ENCODE data around the gene SP2.
"Not testable (repeated sequence)": the region's sequence is repeated elsewhere in the genome, so short reads cannot be mapped to it uniquely, and the experiment has no call there.

SP2 gene

GRCh38 chr17:47915776-47916398 is 19.9 kb downstream of the SP2 start:
- Mint-ChIP-seq H3K36me3 (ENCODE audit: low read depth) (peaks cover 45% of the 10 kb centered on the region), H3K27me3 (no peaks in the 10 kb centered on the region), H3K9me3 (no peaks in the 10 kb centered on the region), H3K27ac (peak overlapping the region; percentile 45), H3K4me1 (ENCODE audit: low read depth) (peaks cover 17% of the 10 kb centered on the region), H3K4me3 (no peak overlapping the region)
- no peak for DNase-seq

- Mint-ChIP-seq H3K4me3 (no peak overlapping the region), H3K27me3 (no peaks in the 10 kb centered on the region), H3K4me1 (ENCODE audit: low read depth) (peaks cover 17% of the 10 kb centered on the region), H3K36me3 (ENCODE audit: low read depth) (peaks cover 51% of the 10 kb centered on the region), H3K27ac (no peak overlapping the region), H3K9me3 (no peaks in the 10 kb centered on the region)
- no peak for DNase-seq
Measured at GRCh38 chr17:47916489-47917208, 20.6 kb downstream of the SP2 start.

GRCh38 chr17:47917581-47917980 is 21.5 kb downstream of the SP2 start:
- H3K4me3 Mint-ChIP-seq, result no peak overlapping the region
- no peaks in the 10 kb centered on the region for H3K27me3 Mint-ChIP-seq
- no peaks in the 10 kb centered on the region for H3K9me3 Mint-ChIP-seq
- no peak overlapping the region for H3K27ac Mint-ChIP-seq
- DNase-seq, result no peak
- H3K36me3 Mint-ChIP-seq (ENCODE audit: low read depth), result peaks cover 59% of the 10 kb centered on the region
- H3K4me1 Mint-ChIP-seq (ENCODE audit: low read depth), result peaks cover 14% of the 10 kb centered on the region

DNA sequence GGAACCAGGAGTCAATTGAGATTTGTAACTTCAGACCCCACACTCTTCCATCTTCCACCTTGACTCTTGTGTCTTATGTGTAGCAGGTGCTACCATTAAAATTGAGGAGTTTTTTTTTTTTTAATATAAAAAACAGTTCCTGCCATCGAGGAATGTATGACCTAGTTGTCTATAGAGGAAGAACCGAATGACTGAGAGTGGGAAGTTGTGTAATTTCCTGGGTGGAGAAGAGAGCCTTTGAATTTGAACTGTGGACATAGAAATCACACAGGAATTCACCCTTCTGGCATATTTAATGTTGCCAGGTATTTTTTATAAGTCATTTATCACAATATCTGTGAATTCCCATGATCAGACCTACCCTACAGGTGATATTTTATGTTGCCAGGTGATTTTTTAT is 22.0 kb downstream of the SP2 start:
- H3K9me3 Mint-ChIP-seq, result no peaks in the 10 kb centered on the region
- peak overlapping the region; percentile 68 for H3K27ac Mint-ChIP-seq
- H3K36me3 Mint-ChIP-seq (ENCODE audit: low read depth), result peaks cover 63% of the 10 kb centered on the region
- H3K27me3 Mint-ChIP-seq, result no peaks in the 10 kb centered on the region
- no peak overlapping the region for H3K4me3 Mint-ChIP-seq
- no peak for DNase-seq
- peaks cover 14% of the 10 kb centered on the region for H3K4me1 Mint-ChIP-seq (ENCODE audit: low read depth)

DNA sequence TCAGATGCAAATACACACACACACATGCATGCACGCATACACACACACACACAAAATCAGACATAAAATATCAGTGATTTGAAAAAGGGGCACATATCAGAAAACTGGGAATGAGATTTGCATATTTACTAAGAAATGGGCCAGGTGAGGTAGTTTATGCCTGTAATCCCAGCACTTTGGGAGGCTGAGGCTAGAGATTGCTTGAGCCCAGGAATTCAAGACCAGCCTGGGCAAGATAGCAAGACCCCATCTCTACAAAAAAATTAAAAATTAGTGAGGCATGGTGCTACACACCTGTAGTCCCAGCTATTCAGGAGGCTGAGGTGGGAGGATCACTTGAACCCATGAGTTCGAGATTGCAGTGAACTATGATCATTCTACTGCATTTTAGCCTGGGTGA is 23.0 kb downstream of the SP2 start:
- Mint-ChIP-seq H3K9me3 (no peaks in the 10 kb centered on the region), H3K4me3 (no peak overlapping the region), H3K27me3 (no peaks in the 10 kb centered on the region), H3K27ac (no peak overlapping the region), H3K36me3 (ENCODE audit: low read depth) (peaks cover 73% of the 10 kb centered on the region), H3K4me1 (ENCODE audit: low read depth) (peaks cover 14% of the 10 kb centered on the region)
- DNase-seq, result no peak

GRCh38 chr17:47919889-47920288 is 23.9 kb downstream of the SP2 start:
- H3K9me3 Mint-ChIP-seq, DNase-seq, H3K27ac Mint-ChIP-seq, H3K4me3 Mint-ChIP-seq, H3K27me3 Mint-ChIP-seq: not testable (repeated sequence)
- Mint-ChIP-seq H3K4me1 (ENCODE audit: low read depth) (peaks cover 14% of the 10 kb centered on the region), H3K36me3 (ENCODE audit: low read depth) (peaks cover 77% of the 10 kb centered on the region)

DNA sequence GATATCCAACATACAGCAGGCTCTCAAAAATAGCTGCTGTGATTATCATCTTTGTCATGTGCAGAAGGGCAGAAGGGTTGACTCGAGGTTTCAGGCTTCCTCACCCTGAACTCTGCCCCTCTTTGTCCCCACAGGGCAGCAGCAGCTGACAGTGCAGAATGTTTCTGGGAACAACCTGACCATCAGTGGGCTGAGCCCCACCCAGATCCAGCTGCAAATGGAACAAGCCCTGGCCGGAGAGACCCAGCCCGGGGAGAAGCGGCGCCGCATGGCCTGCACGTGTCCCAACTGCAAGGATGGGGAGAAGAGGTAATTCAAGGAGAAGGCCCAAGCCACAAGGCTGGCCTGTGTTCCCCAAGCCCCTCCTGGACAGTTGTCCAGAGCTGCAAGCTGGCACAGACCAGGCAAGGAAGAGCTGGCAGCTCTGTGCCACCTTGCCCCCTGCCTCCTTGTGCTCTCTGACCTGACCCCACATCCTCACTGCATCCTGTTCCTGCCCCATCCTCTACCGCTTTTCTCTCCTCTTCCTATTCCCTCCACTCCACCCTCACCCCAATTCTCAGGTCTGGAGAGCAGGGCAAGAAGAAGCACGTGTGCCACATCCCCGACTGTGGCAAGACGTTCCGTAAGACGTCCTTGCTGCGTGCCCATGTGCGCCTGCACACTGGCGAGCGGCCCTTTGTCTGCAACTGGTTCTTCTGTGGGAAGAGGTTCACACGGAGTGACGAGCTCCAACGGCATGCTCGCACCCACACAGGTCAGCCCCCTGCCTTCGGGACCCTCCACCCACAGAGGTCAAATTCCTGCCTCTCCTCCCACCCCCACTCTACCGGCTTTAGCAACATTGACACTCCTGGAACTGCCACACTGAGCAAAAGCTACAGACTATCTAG is 29.0 kb downstream of the SP2 start:
- Mint-ChIP-seq H3K4me3 (no peak overlapping the region), H3K27ac (no peak overlapping the region), H3K4me1 (ENCODE audit: low read depth) (peaks cover 5% of the 10 kb centered on the region), H3K36me3 (ENCODE audit: low read depth) (peaks cover 87% of the 10 kb centered on the region), H3K9me3 (no peaks in the 10 kb centered on the region), H3K27me3 (no peaks in the 10 kb centered on the region)
- DNase-seq, result no peak

DNA sequence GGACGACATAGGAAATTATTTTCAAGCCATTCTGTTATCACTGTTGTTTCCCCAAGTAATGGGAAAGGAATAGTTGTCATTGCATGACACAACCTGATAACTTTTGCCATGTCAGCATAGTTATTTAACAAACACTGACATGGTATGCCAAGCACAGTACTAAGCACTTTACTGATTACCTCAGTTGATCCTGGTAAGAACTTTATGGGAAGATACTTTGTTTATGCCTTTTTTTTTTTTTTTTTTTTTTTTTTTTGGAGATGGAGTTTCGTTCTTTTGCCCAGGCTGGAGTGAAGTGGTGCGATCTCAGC is 29.6 kb downstream of the SP2 start:
- H3K9me3 Mint-ChIP-seq, result no peaks in the 10 kb centered on the region
- H3K36me3 Mint-ChIP-seq (ENCODE audit: low read depth), result peaks cover 90% of the 10 kb centered on the region
- H3K27me3 Mint-ChIP-seq, result no peaks in the 10 kb centered on the region
- peaks cover 5% of the 10 kb centered on the region for H3K4me1 Mint-ChIP-seq (ENCODE audit: low read depth)
- no peak overlapping the region for H3K27ac Mint-ChIP-seq
- DNase-seq, result no peak
- H3K4me3 Mint-ChIP-seq, result no peak overlapping the region

GRCh38 chr17:47927821-47928400 is 31.9 kb downstream of the SP2 start:
- Mint-ChIP-seq H3K4me3 (no peak overlapping the region), H3K27me3 (no peaks in the 10 kb centered on the region), H3K36me3 (ENCODE audit: low read depth) (peaks cover 76% of the 10 kb centered on the region), H3K4me1 (ENCODE audit: low read depth) (peaks cover 5% of the 10 kb centered on the region), H3K9me3 (no peaks in the 10 kb centered on the region), H3K27ac (peak overlapping the region; percentile 73)
- no peak for DNase-seq

- Mint-ChIP-seq H3K36me3 (ENCODE audit: low read depth) (peaks cover 71% of the 10 kb centered on the region), H3K4me1 (ENCODE audit: low read depth) (peaks cover 5% of the 10 kb centered on the region), H3K27ac (peak overlapping the region; percentile 73), H3K4me3 (no peak overlapping the region), H3K9me3 (no peaks in the 10 kb centered on the region), H3K27me3 (no peaks in the 10 kb centered on the region)
- DNase-seq, result no peak
Measured at GRCh38 chr17:47928415-47928814, 32.4 kb downstream of the SP2 start.

DNA sequence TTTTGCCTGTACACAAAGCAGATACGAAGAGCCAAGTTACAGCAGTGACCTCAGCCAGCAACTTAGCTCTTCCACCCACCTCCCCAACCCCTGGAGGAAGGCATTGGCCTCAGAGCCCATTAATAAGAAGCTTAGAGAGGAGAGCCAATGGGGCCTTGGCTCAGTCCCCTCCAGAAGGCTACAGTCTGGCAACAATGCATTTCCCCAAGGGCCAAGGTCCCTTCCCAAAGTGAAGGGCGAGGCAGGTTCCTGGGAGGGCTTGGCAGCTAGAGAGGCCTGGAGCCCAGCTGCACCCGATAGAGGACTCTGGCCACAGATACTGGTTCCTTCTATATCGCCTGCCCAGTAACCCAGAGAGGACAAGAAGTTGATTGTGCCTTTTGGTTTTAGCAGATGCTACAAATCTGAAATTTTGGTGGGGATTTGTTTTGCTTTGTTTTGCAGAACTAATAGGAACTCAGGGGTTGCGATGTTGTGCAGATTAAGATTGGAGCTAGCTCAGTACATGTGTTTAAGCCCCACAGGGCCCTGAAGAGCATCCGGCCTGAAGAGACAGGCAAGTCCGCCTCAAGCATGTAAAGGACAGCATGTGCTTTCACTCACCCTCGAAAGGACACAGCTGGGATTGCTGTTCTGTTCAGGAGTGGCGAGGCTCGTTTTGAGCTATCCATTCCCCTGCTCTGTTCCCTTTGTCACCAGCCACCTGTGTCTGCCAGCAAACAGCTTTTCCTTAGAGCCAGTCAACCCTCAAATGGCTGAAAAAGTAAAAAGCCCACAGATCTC is 33.4 kb downstream of the SP2 start:
- Mint-ChIP-seq H3K9me3 (no peaks in the 10 kb centered on the region), H3K27ac (peak overlapping the region; percentile 12), H3K27me3 (no peaks in the 10 kb centered on the region), H3K36me3 (ENCODE audit: low read depth) (peaks cover 61% of the 10 kb centered on the region), H3K4me3 (no peak overlapping the region), H3K4me1 (ENCODE audit: low read depth) (peaks cover 5% of the 10 kb centered on the region)
- DNase-seq, result no peak

- no peak overlapping the region for H3K27ac Mint-ChIP-seq
Measured at GRCh38 chr17:47931848-47932247, 35.8 kb downstream of the SP2 start.

DNA sequence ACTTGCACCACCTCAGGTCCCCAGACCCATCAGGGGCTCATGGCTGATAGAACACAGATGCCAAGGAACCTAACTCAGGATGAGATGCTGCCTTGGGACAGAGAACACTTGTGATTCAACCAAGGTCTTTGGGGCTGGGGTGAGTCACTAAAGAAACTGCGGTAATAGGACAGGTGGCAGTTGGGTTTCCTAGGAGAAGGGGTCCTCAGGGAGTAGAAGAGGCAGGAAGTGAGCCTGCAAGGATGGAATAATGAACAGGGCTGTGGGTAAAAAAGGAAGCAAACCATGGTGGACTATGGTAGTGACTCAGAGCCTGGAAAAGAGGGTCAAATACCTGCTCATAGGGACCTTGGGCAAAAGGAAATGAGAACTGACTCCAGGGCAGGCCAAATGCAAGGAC is 38.8 kb downstream of the SP2 start:
- H3K27me3 Mint-ChIP-seq, result no peaks in the 10 kb centered on the region
- peak overlapping the region; percentile 68 for H3K27ac Mint-ChIP-seq
- H3K36me3 Mint-ChIP-seq (ENCODE audit: low read depth), result peaks cover 11% of the 10 kb centered on the region
- peaks cover 13% of the 10 kb centered on the region for H3K4me1 Mint-ChIP-seq (ENCODE audit: low read depth)
- no peak for DNase-seq
- H3K9me3 Mint-ChIP-seq, result no peaks in the 10 kb centered on the region
- H3K4me3 Mint-ChIP-seq, result no peak overlapping the region

More at GRCh38 chr17:47931848-47932247, 35.8 kb downstream of the SP2 start:
- no peak for DNase-seq
- Mint-ChIP-seq H3K27me3 (no peaks in the 10 kb centered on the region), H3K9me3 (no peaks in the 10 kb centered on the region), H3K4me3 (no peak overlapping the region), H3K4me1 (ENCODE audit: low read depth) (peaks cover 8% of the 10 kb centered on the region), H3K36me3 (ENCODE audit: low read depth) (peaks cover 40% of the 10 kb centered on the region)

DNA sequence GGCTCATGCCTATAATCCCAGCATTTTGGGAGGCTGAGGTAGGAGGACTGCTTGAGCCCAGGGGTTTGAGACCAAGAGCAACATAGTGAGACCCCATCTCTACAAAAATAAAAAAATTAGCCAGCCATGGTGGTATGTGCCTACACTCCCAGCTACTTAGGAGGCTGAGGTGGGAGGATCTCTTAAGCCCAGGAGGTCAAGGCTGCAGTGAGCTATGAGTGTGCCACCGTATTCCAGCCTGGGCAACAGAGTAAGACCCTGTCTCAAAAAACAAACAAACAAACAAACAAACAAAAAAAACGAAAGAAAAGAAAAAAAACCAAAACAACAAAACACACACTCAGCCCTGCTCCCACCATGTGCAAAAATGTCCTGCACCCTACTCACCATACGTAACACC is 39.4 kb downstream of the SP2 start:
- not testable (repeated sequence) for DNase-seq; H3K4me3 Mint-ChIP-seq; H3K27ac Mint-ChIP-seq; H3K36me3 Mint-ChIP-seq (ENCODE audit: low read depth); H3K27me3 Mint-ChIP-seq; H3K9me3 Mint-ChIP-seq
- peaks cover 18% of the 10 kb centered on the region for H3K4me1 Mint-ChIP-seq (ENCODE audit: low read depth)
